Right atrium auricular region (tissue), 2 donors: ENCODE measurements around the gene VPS37B. TPM values are rescaled to one million over a fixed set of nuclear protein-coding genes. Genes with fewer than 3 reads are reported as not detected.
"Not testable (repeated sequence)": the region's sequence is repeated elsewhere in the genome, so short reads cannot be mapped to it uniquely, and the experiment has no call there.

Experiments
- DNase-seq: peaks from one replicate; pipeline ENCODE4 v3.0.0-alpha.2; 2019; ENCODE audit warnings: low spot score
- H3K27ac ChIP-seq, 2 donors: fragments of 200-600 bp; sonication (generic); 1 replicate in 1 of 2; 2 replicates in 1 of 2; pipeline ENCODE4 v1.5.1; 2016 to 2019
- H3K27me3 ChIP-seq, 2 donors: fragments of 200-600 bp; sonication (generic); one replicate each; pipeline versions ENCODE4 v1.5.1 to v1.6.0; 2017 to 2019
- H3K36me3 ChIP-seq: fragments of 200-600 bp; sonication (generic); one replicate; pipeline ENCODE4 v1.5.1; 2016
- H3K4me1 ChIP-seq, 2 donors: fragments of 200-600 bp; sonication (generic); one replicate each; pipeline versions ENCODE4 v1.5.1 to v1.6.0; 2017 to 2019
- H3K4me3 ChIP-seq, 2 donors: fragments of 200-600 bp; sonication (generic); 1 replicate in 1 of 2; 2 replicates in 1 of 2; pipeline ENCODE4 v1.5.1; 2017 to 2019; ENCODE audit warnings: mild to moderate bottlenecking in 1 of 2, moderate library complexity in 1 of 2
- H3K9me3 ChIP-seq, 2 donors: fragments of 200-600 bp; sonication (generic); one replicate each; pipeline ENCODE4 v1.5.1; 2019
- total RNA-seq, 2 donors: library from RNA; depleted of rRNA; stranded (reverse); fragments of >200 nt; gene quantifications; one replicate each; pipeline ENCODE4 v1.1.0, GENCODE V29; 2016
- TF ChIP-seq, protein P1 (sequence below), 2 donors: fragments of 200-600 bp; sonication (generic); IDR thresholded peaks; one replicate each; pipeline ENCODE4 v1.5.1; 2019; ENCODE audit warnings: antibody characterized with exemption in 2 of 2

VPS37B gene
- 10 to 100 TPM; 28.5 to 41.1 TPM for total RNA-seq

- H3K4me1 ChIP-seq = peaks cover 0 to 42% of the 10 kb centered on the region in 2 donors
- H3K4me3 ChIP-seq = peak within 1 kb of the TSS; percentile 86 to 95
- TF ChIP-seq, protein P1, sequence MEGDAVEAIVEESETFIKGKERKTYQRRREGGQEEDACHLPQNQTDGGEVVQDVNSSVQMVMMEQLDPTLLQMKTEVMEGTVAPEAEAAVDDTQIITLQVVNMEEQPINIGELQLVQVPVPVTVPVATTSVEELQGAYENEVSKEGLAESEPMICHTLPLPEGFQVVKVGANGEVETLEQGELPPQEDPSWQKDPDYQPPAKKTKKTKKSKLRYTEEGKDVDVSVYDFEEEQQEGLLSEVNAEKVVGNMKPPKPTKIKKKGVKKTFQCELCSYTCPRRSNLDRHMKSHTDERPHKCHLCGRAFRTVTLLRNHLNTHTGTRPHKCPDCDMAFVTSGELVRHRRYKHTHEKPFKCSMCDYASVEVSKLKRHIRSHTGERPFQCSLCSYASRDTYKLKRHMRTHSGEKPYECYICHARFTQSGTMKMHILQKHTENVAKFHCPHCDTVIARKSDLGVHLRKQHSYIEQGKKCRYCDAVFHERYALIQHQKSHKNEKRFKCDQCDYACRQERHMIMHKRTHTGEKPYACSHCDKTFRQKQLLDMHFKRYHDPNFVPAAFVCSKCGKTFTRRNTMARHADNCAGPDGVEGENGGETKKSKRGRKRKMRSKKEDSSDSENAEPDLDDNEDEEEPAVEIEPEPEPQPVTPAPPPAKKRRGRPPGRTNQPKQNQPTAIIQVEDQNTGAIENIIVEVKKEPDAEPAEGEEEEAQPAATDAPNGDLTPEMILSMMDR (IDR thresholded peaks at IDR 0.05) = no peak
- DNase-seq = peak; percentile 91
- H3K27me3 ChIP-seq = no peaks in the 10 kb centered on the region
- H3K36me3 ChIP-seq = no peaks in the 10 kb centered on the region
- H3K9me3 ChIP-seq = peaks cover 0 to 4% of the 10 kb centered on the region in 2 donors
- peak within 1 kb of the TSS; percentile 89 to 96 for H3K27ac ChIP-seq
Measured at GRCh38 chr12:122895704-122896636, at the start of gene VPS37B. Gene VPS37B (minus strand): TSS chr12:122896124. CDS start chr12:122896062, 62 bp downstream.

- no peak for DNase-seq
- H3K4me3 ChIP-seq = no peak overlapping the region
- no peaks in the 10 kb centered on the region for H3K36me3 ChIP-seq
- no peak overlapping the region for H3K27ac ChIP-seq
- no peaks in the 10 kb centered on the region for H3K27me3 ChIP-seq
- H3K4me1 ChIP-seq = peaks cover 0 to 62% of the 10 kb centered on the region in 2 donors
- H3K9me3 ChIP-seq = no peaks in the 10 kb centered on the region
- TF ChIP-seq, protein P1 (IDR thresholded peaks at IDR 0.05) = no peak
Measured at GRCh38 chr12:122944605-122945592, 49.0 kb upstream of the VPS37B start.

GRCh38 chr12:122943196-122943595 lies 47.3 kb upstream of the VPS37B start:
- no peaks in the 10 kb centered on the region for H3K27me3 ChIP-seq
- TF ChIP-seq, protein P1 (IDR thresholded peaks at IDR 0.05) = no peak
- DNase-seq = no peak
- peak overlapping the region; percentile 23 to 38 for H3K27ac ChIP-seq
- H3K9me3 ChIP-seq = no peaks in the 10 kb centered on the region
- no peaks in the 10 kb centered on the region for H3K36me3 ChIP-seq
- H3K4me3 ChIP-seq = no peak overlapping the region
- peaks cover 0 to 60% of the 10 kb centered on the region in 2 donors for H3K4me1 ChIP-seq

GRCh38 chr12:122942637-122943036 lies 46.7 kb upstream of the VPS37B start:
- H3K36me3 ChIP-seq = no peaks in the 10 kb centered on the region
- TF ChIP-seq, protein P1 (IDR thresholded peaks at IDR 0.05) = no peak
- no peaks in the 10 kb centered on the region for H3K9me3 ChIP-seq
- no peaks in the 10 kb centered on the region for H3K27me3 ChIP-seq
- H3K4me3 ChIP-seq = no peak overlapping the region
- H3K4me1 ChIP-seq = peaks cover 0 to 54% of the 10 kb centered on the region in 2 donors
- H3K27ac ChIP-seq = peak overlapping the region in 1 of 2 donors; percentile 38
- no peak for DNase-seq

- not testable (repeated sequence) for H3K27ac ChIP-seq, H3K9me3 ChIP-seq, H3K36me3 ChIP-seq, DNase-seq, H3K4me3 ChIP-seq, H3K27me3 ChIP-seq
- peaks cover 0 to 42% of the 10 kb centered on the region in 2 donors for H3K4me1 ChIP-seq
Measured at GRCh38 chr12:122941351-122941750, 45.4 kb upstream of the VPS37B start.
